PC-9 (cell line): ENCODE measurements around the gene KRT73. TPM values are rescaled to one million over a fixed set of nuclear protein-coding genes. Genes with fewer than 3 reads are reported as not detected.
A peak's percentile ranks its signal among the peaks of the same experiment; 100 is the strongest.

ENCODE experiments used
- BruUV-seq: library from RNA; stranded (reverse); fragments of 400-500 nt; replicated peaks from 2 replicates; lab custom pipeline; 2021; lab: Mats Ljungman, UMichigan
- CTCF ChIA-PET: fragments of 300-600 bp; sonication (Branson Sonifier 250); formaldehyde crosslinking; loops from one replicate; lab custom pipeline; 2022; ENCODE audit warnings: antibody characterized with exemption; lab: Charles Lee
- POLR2A ChIA-PET: fragments of 300-600 bp; sonication (Branson Sonifier 250); formaldehyde crosslinking; loops from one replicate; lab custom pipeline; 2022; ENCODE audit warnings: antibody characterized with exemption; ENCODE audit not compliant: unreplicated experiment; lab: Charles Lee
- DNase-seq, 2 experiments: peaks; one replicate each; pipeline versions ENCODE4 v3.0.0 to v3.0.0-alpha.2; 2015 to 2022; ENCODE audit warnings: mixed read lengths in 1 of 2
- H2AFZ ChIP-seq: fragments of 200-600 bp; sonication (generic); 2 replicates; pipeline ENCODE4 v1.8.1; 2017; ENCODE audit warnings: antibody characterized with exemption
- H3F3A ChIP-seq: fragments of 200-600 bp; sonication (generic); 2 replicates; pipeline ENCODE4 v1.8.1; 2017; ENCODE audit warnings: antibody characterized with exemption, mild to moderate bottlenecking, low read depth; ENCODE audit not compliant: insufficient read depth
- H3K27ac ChIP-seq: fragments of 200-600 bp; sonication (generic); 2 replicates; pipeline ENCODE4 v1.6.1; 2016; ENCODE audit warnings: mixed run types
- H3K27me3 ChIP-seq: fragments of 200-600 bp; sonication (generic); 2 replicates; pipeline ENCODE4 v1.6.1; 2016; ENCODE audit warnings: low read depth, mixed run types; ENCODE audit not compliant: insufficient read depth
- H3K36me3 ChIP-seq: fragments of 200-600 bp; sonication (generic); 2 replicates; pipeline ENCODE4 v1.6.1; 2016; ENCODE audit warnings: low read depth, mixed run types
- H3K4me1 ChIP-seq: fragments of 200-600 bp; sonication (generic); replicated peaks from 2 replicates; pipeline ENCODE4 v1.6.1; 2016; ENCODE audit warnings: mixed run types; ENCODE audit not compliant: insufficient read depth
- H3K4me2 ChIP-seq: fragments of 200-600 bp; sonication (generic); 2 replicates; pipeline ENCODE4 v1.6.1; 2017; ENCODE audit warnings: mixed run types
- H3K4me3 ChIP-seq: fragments of 200-600 bp; sonication (generic); 2 replicates; pipeline ENCODE4 v1.6.1; 2016; ENCODE audit warnings: mixed run types
- H3K79me2 ChIP-seq: fragments of 200-600 bp; sonication (generic); 2 replicates; pipeline ENCODE4 v1.6.1; 2017; ENCODE audit warnings: low read depth, mixed run types
- H3K9me2 ChIP-seq: fragments of 200-600 bp; sonication (generic); 2 replicates; pipeline ENCODE4 v1.8.1; 2017; ENCODE audit warnings: mild to moderate bottlenecking; ENCODE audit not compliant: insufficient read depth
- H3K9me3 ChIP-seq: fragments of 200-600 bp; sonication (generic); 2 replicates; pipeline ENCODE4 v1.8.1; 2016; ENCODE audit warnings: low read depth; ENCODE audit not compliant: insufficient read depth
- H4K20me1 ChIP-seq: fragments of 200-600 bp; sonication (generic); 2 replicates; pipeline ENCODE4 v1.8.1; 2017; ENCODE audit not compliant: insufficient read depth
- EZH2 ChIP-seq: fragments of 200-600 bp; sonication (generic); IDR thresholded peaks from 2 replicates; pipeline ENCODE4 v1.8.0; 2017; ENCODE audit warnings: antibody characterized with exemption, low read depth
- intact Hi-C: fragments of 100-400 bp; cut with micrococcal nuclease; formaldehyde crosslinking; loops from one replicate; pipeline ENCODE4 v1.10.0; 2022; ENCODE audit not compliant: unreplicated experiment
- total RNA-seq: library from RNA; stranded (reverse); gene quantifications from 2 replicates; pipeline ENCODE4 v1.2.3, GENCODE V29; 2021
- TF ChIP-seq, protein P1 (sequence below): fragments of 200-600 bp; sonication (generic); conservative IDR thresholded peaks from 2 replicates; pipeline ENCODE4 v1.6.1; 2017; ENCODE audit warnings: mixed run types, antibody characterized with exemption, mild to moderate bottlenecking, moderate library complexity

The KRT73 gene
- total RNA-seq, 1 experiment from 2014 or later, result not detected

DNA sequence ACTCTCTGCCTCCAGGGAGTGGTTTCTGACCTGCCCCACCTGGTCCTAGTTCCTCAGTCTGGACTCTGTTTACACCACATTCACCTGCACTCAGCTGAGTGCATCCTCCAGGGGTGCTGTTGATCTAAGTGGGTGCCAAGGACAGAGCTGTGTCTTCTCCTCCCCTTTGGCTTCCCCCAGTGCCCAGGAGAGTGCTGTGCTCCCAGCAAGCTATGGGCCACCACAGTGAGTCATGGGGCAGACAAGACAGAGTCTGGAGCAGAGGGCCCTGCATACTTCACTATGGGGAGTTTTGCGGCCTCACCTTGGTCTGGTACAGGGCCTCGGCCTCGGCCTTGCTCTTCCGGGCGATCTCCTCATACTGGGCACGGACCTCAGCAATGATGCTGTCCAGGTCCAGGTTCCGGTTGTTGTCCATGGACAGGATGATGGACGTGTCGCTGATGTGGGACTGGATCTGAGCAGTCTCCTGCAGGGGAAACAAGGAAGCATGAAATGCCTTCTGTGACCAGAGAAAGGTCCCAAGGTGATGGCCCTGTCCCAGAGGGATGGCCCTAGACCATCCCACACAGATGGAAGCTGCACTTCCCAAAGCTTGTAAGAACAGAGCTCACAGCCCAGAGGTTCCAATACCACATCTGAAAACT lies 4.9 kb downstream of the KRT73 start:
- ChIA-PET POLR2A (no interaction called here), CTCF (no interaction called here)
- no TSS peak for BruUV-seq
- Histone ChIP-seq H3K4me1 (no peaks in the 10 kb centered on the region), H2AFZ (no peak overlapping the region), H3K4me3 (no peak overlapping the region), H3K9me2 (no peaks in the 10 kb centered on the region), H3K4me2 (no peak overlapping the region), H3K79me2 (no peaks in the 10 kb centered on the region), H3K9me3 (no peaks in the 10 kb centered on the region), H3K27ac (no peak overlapping the region), H3F3A (no peaks in the 10 kb centered on the region), H3K36me3 (no peaks in the 10 kb centered on the region), H3K27me3 (no peaks in the 10 kb centered on the region; the same call in 1 of the 2 replicates), H4K20me1 (no peaks in the 10 kb centered on the region)
- DNase-seq, result no peak
- intact Hi-C loops, result no loop called here
- no peak for TF ChIP-seq EZH2
- TF ChIP-seq, protein P1, sequence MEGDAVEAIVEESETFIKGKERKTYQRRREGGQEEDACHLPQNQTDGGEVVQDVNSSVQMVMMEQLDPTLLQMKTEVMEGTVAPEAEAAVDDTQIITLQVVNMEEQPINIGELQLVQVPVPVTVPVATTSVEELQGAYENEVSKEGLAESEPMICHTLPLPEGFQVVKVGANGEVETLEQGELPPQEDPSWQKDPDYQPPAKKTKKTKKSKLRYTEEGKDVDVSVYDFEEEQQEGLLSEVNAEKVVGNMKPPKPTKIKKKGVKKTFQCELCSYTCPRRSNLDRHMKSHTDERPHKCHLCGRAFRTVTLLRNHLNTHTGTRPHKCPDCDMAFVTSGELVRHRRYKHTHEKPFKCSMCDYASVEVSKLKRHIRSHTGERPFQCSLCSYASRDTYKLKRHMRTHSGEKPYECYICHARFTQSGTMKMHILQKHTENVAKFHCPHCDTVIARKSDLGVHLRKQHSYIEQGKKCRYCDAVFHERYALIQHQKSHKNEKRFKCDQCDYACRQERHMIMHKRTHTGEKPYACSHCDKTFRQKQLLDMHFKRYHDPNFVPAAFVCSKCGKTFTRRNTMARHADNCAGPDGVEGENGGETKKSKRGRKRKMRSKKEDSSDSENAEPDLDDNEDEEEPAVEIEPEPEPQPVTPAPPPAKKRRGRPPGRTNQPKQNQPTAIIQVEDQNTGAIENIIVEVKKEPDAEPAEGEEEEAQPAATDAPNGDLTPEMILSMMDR, result no peak

GRCh38 chr12:52612431-52613383 lies 5.7 kb downstream of the KRT73 start:
- Histone ChIP-seq H3K9me2 (no peaks in the 10 kb centered on the region), H3K9me3 (no peaks in the 10 kb centered on the region), H3K27me3 (no peaks in the 10 kb centered on the region; the same call in 1 of the 2 replicates), H4K20me1 (no peaks in the 10 kb centered on the region), H3K4me1 (no peaks in the 10 kb centered on the region), H3K36me3 (no peaks in the 10 kb centered on the region), H3F3A (no peaks in the 10 kb centered on the region), H2AFZ (no peak overlapping the region), H3K79me2 (no peaks in the 10 kb centered on the region), H3K27ac (no peak overlapping the region), H3K4me2 (no peak overlapping the region), H3K4me3 (no peak overlapping the region)
- TF ChIP-seq, protein P1, result no peak
- TF ChIP-seq EZH2, result no peak
- intact Hi-C loops, result no loop called here
- ChIA-PET POLR2A (interaction anchor here (0.7 kb wide), 1 partner anchor 218 kb away, joined by 5 read pairs; no protein-coding TSS in a partner anchor), CTCF (no interaction called here)
- no peak for DNase-seq
- no TSS peak for BruUV-seq

GRCh38 chr12:52611080-52611468 lies 7.3 kb downstream of the KRT73 start:
- no peaks in the 10 kb centered on the region for H3F3A ChIP-seq
- DNase-seq, result peak in 1 of 2 experiments; percentile 4
- H3K27me3 ChIP-seq, result no peaks in the 10 kb centered on the region; the same call in 1 of the 2 replicates
- no peaks in the 10 kb centered on the region for H3K4me1 ChIP-seq
- TF ChIP-seq, protein P1, result no peak
- TF ChIP-seq EZH2, result no peak
- ChIA-PET POLR2A (no interaction called here), CTCF (no interaction called here)
- H3K9me3 ChIP-seq, result no peaks in the 10 kb centered on the region
- H3K27ac ChIP-seq, result no peak overlapping the region
- intact Hi-C loops, result no loop called here
- BruUV-seq, result no TSS peak
- no peak overlapping the region for H2AFZ ChIP-seq
- no peaks in the 10 kb centered on the region for H3K9me2 ChIP-seq
- H4K20me1 ChIP-seq, result no peaks in the 10 kb centered on the region
- H3K4me3 ChIP-seq, result no peak overlapping the region
- no peaks in the 10 kb centered on the region for H3K36me3 ChIP-seq
- H3K4me2 ChIP-seq, result no peak overlapping the region
- no peaks in the 10 kb centered on the region for H3K79me2 ChIP-seq
